ENCODE results near the gene PACSIN3.

DNA sequence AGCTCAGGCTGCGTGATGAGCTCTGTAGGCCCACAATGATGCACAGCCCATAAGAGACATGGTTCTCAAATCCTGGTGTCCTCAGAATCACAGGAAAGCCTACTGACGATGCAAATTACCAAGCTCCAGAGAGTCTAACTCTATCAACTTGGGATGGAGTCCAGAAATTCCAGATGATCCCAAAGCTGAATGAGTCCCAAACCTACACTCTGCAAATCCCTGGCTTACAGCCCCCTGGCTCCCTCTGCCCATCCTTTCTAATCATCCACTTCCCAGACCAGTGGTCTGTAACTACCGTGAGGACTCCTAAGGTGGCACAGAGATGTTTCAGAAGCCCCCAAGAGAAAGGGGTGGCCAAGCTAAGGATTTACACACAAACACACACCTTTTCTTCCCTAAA, 23.0 kb downstream of the PACSIN3 start:
- TF ChIP-seq POLR2A (IDR thresholded peaks at IDR 0.05): no peak
- TF ChIP-seq, protein P1, sequence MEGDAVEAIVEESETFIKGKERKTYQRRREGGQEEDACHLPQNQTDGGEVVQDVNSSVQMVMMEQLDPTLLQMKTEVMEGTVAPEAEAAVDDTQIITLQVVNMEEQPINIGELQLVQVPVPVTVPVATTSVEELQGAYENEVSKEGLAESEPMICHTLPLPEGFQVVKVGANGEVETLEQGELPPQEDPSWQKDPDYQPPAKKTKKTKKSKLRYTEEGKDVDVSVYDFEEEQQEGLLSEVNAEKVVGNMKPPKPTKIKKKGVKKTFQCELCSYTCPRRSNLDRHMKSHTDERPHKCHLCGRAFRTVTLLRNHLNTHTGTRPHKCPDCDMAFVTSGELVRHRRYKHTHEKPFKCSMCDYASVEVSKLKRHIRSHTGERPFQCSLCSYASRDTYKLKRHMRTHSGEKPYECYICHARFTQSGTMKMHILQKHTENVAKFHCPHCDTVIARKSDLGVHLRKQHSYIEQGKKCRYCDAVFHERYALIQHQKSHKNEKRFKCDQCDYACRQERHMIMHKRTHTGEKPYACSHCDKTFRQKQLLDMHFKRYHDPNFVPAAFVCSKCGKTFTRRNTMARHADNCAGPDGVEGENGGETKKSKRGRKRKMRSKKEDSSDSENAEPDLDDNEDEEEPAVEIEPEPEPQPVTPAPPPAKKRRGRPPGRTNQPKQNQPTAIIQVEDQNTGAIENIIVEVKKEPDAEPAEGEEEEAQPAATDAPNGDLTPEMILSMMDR (IDR thresholded peaks at IDR 0.05): no peak

All from right lobe of liver (tissue), 4 donors.